Esophagus squamous epithelium (tissue), 4 donors: ENCODE results near the gene APOL5.

Experiments
- POLR2A ChIP-seq, 4 donors: fragments of 450-650 bp; IDR thresholded peaks; one replicate each; pipeline ENCODE4 v1.6.1; 2017; ENCODE audit warnings: antibody characterized with exemption in 4 of 4, mild to moderate bottlenecking in 4 of 4, moderate library complexity in 3 of 4
- TF ChIP-seq, protein P1 (sequence below), 6 experiments: fragments of 450-650 bp in 4 of 6; fragments of 200-600 bp in 2 of 6; sonication (generic) in 2 of 6; IDR thresholded peaks; one replicate each; pipeline ENCODE4 v1.5.1; 2016 to 2019; ENCODE audit warnings: antibody characterized with exemption in 6 of 6, mild to moderate bottlenecking in 4 of 6, moderate library complexity in 4 of 6

GRCh38 chr22:35687461-35687860, 30.2 kb upstream of the APOL5 start:
- TF ChIP-seq, protein P1, sequence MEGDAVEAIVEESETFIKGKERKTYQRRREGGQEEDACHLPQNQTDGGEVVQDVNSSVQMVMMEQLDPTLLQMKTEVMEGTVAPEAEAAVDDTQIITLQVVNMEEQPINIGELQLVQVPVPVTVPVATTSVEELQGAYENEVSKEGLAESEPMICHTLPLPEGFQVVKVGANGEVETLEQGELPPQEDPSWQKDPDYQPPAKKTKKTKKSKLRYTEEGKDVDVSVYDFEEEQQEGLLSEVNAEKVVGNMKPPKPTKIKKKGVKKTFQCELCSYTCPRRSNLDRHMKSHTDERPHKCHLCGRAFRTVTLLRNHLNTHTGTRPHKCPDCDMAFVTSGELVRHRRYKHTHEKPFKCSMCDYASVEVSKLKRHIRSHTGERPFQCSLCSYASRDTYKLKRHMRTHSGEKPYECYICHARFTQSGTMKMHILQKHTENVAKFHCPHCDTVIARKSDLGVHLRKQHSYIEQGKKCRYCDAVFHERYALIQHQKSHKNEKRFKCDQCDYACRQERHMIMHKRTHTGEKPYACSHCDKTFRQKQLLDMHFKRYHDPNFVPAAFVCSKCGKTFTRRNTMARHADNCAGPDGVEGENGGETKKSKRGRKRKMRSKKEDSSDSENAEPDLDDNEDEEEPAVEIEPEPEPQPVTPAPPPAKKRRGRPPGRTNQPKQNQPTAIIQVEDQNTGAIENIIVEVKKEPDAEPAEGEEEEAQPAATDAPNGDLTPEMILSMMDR (IDR thresholded peaks at IDR 0.05): no peak
- no peak for TF ChIP-seq POLR2A (IDR thresholded peaks at IDR 0.05)
